Hepatocyte (in vitro differentiated cells): ENCODE measurements around the gene TMEM141. TPM values are rescaled to one million over a fixed set of nuclear protein-coding genes. Genes with fewer than 3 reads are reported as not detected.
A peak's percentile ranks its signal among the peaks of the same experiment; 100 is the strongest.
"Not testable (repeated sequence)": the region's sequence is repeated elsewhere in the genome, so short reads cannot be mapped to it uniquely, and the experiment has no call there.

ENCODE experiments used
- DNase-seq: peaks from one replicate; pipeline ENCODE4 v3.0.0-alpha.2; 2016; ENCODE audit warnings: low spot score
- H2AFZ ChIP-seq: fragments of 200-600 bp; sonication (generic); 2 replicates; pipeline ENCODE4 v1.6.0; 2016; ENCODE audit warnings: antibody characterized with exemption, mild to moderate bottlenecking
- H3K27ac ChIP-seq: fragments of 200-600 bp; sonication (generic); 2 replicates; pipeline ENCODE4 v1.5.1; 2016; ENCODE audit warnings: mild to moderate bottlenecking
- H3K27me3 ChIP-seq: fragments of 200-600 bp; sonication (generic); 2 replicates; pipeline ENCODE4 v1.6.1; 2016
- H3K36me3 ChIP-seq: fragments of 200-600 bp; sonication (generic); replicated peaks from 2 replicates; pipeline ENCODE4 v1.5.1; 2016; ENCODE audit warnings: low read depth; ENCODE audit not compliant: insufficient read depth
- H3K4me1 ChIP-seq: fragments of 200-600 bp; sonication (generic); 2 replicates; pipeline ENCODE4 v1.5.1; 2016; ENCODE audit warnings: mild to moderate bottlenecking, moderate library complexity; ENCODE audit not compliant: insufficient read depth
- H3K4me2 ChIP-seq: fragments of 200-600 bp; sonication (generic); 2 replicates; pipeline ENCODE4 v1.6.0; 2016
- H3K4me3 ChIP-seq: fragments of 200-600 bp; sonication (generic); 2 replicates; pipeline ENCODE4 v1.5.1; 2016; ENCODE audit warnings: mild to moderate bottlenecking
- H3K79me2 ChIP-seq: fragments of 200-600 bp; sonication (generic); 2 replicates; pipeline ENCODE4 v1.6.0; 2017; ENCODE audit warnings: mild to moderate bottlenecking
- H3K9me2 ChIP-seq: fragments of 200-600 bp; sonication (generic); replicated peaks from 2 replicates; pipeline ENCODE4 v1.6.0; 2017; ENCODE audit warnings: mild to moderate bottlenecking; ENCODE audit not compliant: insufficient read depth
- H3K9me3 ChIP-seq: fragments of 200-600 bp; sonication (generic); 2 replicates; pipeline ENCODE4 v1.5.1; 2016; ENCODE audit warnings: low read depth, mild to moderate bottlenecking
- H4K20me1 ChIP-seq: fragments of 200-600 bp; sonication (generic); 2 replicates; pipeline ENCODE4 v1.6.0; 2016; ENCODE audit warnings: mild to moderate bottlenecking; ENCODE audit not compliant: insufficient read depth, poor library complexity, severe bottlenecking
- CTCF ChIP-seq: fragments of 200-600 bp; sonication (generic); IDR thresholded peaks from 2 replicates; pipeline ENCODE4 v1.5.1; 2016; ENCODE audit warnings: antibody characterized with exemption, mild to moderate bottlenecking; ENCODE audit not compliant: poor library complexity
- EZH2 ChIP-seq: fragments of 200-600 bp; sonication (generic); IDR thresholded peaks from 2 replicates; pipeline ENCODE4 v1.6.1; 2016; ENCODE audit warnings: antibody characterized with exemption, mild to moderate bottlenecking, borderline replicate concordance
- EZH2phosphoT487 ChIP-seq: fragments of 200-600 bp; sonication (generic); IDR thresholded peaks from one replicate; pipeline ENCODE4 v1.6.1; 2018; ENCODE audit warnings: antibody characterized with exemption, mild to moderate bottlenecking, low read depth, moderate library complexity; ENCODE audit not compliant: unreplicated experiment, severe bottlenecking
- WGBS: methylation state at CpG from one replicate; pipeline ENCODE4 v1.1.6; 2016; ENCODE audit warnings: low lambda C conversion rate; ENCODE audit errors: missing lambda C conversion rate; 5-methylcytosine and 5-hydroxymethylcytosine counted together
- polyA plus RNA-seq: library from polyadenylated mRNA; unstranded; fragments of >200 nt; fragmentation: Nextera tagmentation; extraction: Ambion mirVana; gene quantifications from 2 replicates; pipeline ENCODE4 v1.2.1, GENCODE V29; 2016
- total RNA-seq: library from RNA; depleted of rRNA; stranded (reverse); fragments of >200 nt; gene quantifications from 2 replicates; pipeline ENCODE4 v1.2.3, GENCODE V29; 2014

TMEM141 gene
- total and polyA plus RNA-seq, 2 experiments from 2014 or later, result 230 to 385 TPM

- Histone ChIP-seq H3K4me1 (no peaks in the 10 kb centered on the region), H2AFZ (no peak overlapping the region), H3K36me3 (no peaks in the 10 kb centered on the region), H3K27ac (no peak overlapping the region), H3K4me2 (no peak overlapping the region), H3K4me3 (no peak overlapping the region), H3K9me3 (no peaks in the 10 kb centered on the region), H4K20me1 (no peaks in the 10 kb centered on the region), H3K9me2 (no peaks in the 10 kb centered on the region), H3K79me2 (no peaks in the 10 kb centered on the region), H3K27me3 (no peaks in the 10 kb centered on the region)
- WGBS, result 88% methylated on average over 25 of the region's 25 CpGs
- TF ChIP-seq EZH2phosphoT487, result no peak
- no peak for TF ChIP-seq EZH2
- TF ChIP-seq CTCF, result no peak
- no peak for DNase-seq
Measured at GRCh38 chr9:136760424-136760823, 30.7 kb upstream of the TMEM141 start.

DNA sequence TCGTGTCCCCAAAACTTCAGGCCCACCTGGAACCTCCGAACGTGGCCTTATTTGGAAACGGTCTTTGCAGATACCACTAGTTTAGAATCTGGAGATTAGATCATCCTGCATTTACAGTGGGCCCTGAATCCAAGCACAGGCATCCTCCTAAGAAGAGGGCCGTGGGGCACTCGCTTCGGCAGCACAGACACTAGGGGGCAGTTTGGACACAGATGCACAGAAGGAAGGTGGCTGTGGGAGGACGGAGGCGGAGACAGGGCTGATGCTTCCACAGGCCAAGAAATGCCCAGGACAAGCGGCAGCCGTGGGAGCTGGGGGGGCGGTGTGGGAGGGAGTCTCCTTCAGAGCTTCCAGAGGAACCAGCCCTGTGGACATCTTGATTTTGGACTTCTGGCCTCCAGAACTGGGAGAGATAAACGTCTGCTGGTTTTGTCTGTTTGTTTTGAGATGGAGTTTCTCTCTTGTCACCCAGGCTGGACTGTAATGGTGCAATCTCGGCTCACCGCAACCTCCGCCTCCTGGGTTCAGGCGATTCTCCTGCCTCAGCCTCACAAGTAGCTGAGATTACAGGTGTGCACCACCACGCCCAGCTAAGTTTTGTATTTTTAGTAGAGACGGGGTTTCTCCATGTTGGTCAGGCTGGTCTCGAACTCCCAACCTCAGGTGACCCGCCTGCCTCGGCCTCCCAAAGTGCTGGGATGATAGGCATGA, 30.2 kb upstream of the TMEM141 start:
- not testable (repeated sequence) for H4K20me1 ChIP-seq, H3K4me3 ChIP-seq, H3K36me3 ChIP-seq, H3K27me3 ChIP-seq, H2AFZ ChIP-seq, H3K4me1 ChIP-seq, H3K9me2 ChIP-seq, H3K9me3 ChIP-seq, H3K27ac ChIP-seq, H3K79me2 ChIP-seq, H3K4me2 ChIP-seq
- 57% methylated on average over 21 of the region's 22 CpGs for WGBS
- peak; percentile 84 for DNase-seq
- TF ChIP-seq CTCF, result peak; percentile 63

- DNase-seq, result no peak
- no peak overlapping the region for H3K4me2 ChIP-seq
- H2AFZ ChIP-seq, result no peak overlapping the region
- H3K27me3 ChIP-seq, result no peaks in the 10 kb centered on the region
- no peaks in the 10 kb centered on the region for H3K79me2 ChIP-seq
- no peaks in the 10 kb centered on the region for H3K36me3 ChIP-seq
- TF ChIP-seq EZH2phosphoT487 (no peak), CTCF (no peak), EZH2 (no peak)
- no peak overlapping the region for H3K4me3 ChIP-seq
- no peaks in the 10 kb centered on the region for H3K4me1 ChIP-seq
- H4K20me1 ChIP-seq, result no peaks in the 10 kb centered on the region
- H3K9me2 ChIP-seq, result no peaks in the 10 kb centered on the region
- H3K27ac ChIP-seq, result no peak overlapping the region
- WGBS, result 86% methylated on average over 11 of the region's 13 CpGs
- no peaks in the 10 kb centered on the region for H3K9me3 ChIP-seq
Measured at GRCh38 chr9:136761545-136761981, 29.6 kb upstream of the TMEM141 start.
